Neutrophil (primary cell): ENCODE results near the gene LDLRAD2.
"Not testable (repeated sequence)": the region's sequence is repeated elsewhere in the genome, so short reads cannot be mapped to it uniquely, and the experiment has no call there.

Experiments used
- H3K27ac ChIP-seq: fragments of 200-600 bp; sonication (generic); 2 replicates; pipeline ENCODE4 v1.5.1; 2016; ENCODE audit warnings: mild to moderate bottlenecking, moderate library complexity
- H3K27me3 ChIP-seq: fragments of 200-600 bp; sonication (generic); 2 replicates; pipeline ENCODE4 v1.6.0; 2016; ENCODE audit warnings: mild to moderate bottlenecking
- H3K36me3 ChIP-seq: fragments of 200-600 bp; sonication (generic); 2 replicates; pipeline ENCODE4 v1.5.1; 2017
- H3K4me1 ChIP-seq, 2 experiments: fragments of 200-600 bp in 1 of 2; sonication (generic) in 1 of 2; 1 replicate in 1 of 2; 2 replicates in 1 of 2; pipeline versions ENCODE4 v1.5.1 to v1.6.1; 2013 to 2016; ENCODE audit warnings: low read depth in 1 of 2, low read length in 1 of 2, mild to moderate bottlenecking in 1 of 2, moderate library complexity in 1 of 2; ENCODE audit not compliant: control insufficient read depth in 1 of 2, insufficient read depth in 1 of 2
- H3K4me3 ChIP-seq, 2 experiments: fragments of 200-600 bp in 1 of 2; sonication (generic) in 1 of 2; 1 replicate in 1 of 2; 2 replicates in 1 of 2; pipeline ENCODE4 v1.5.1; 2013 to 2016; ENCODE audit warnings: low read depth in 1 of 2, low read length in 1 of 2, mild to moderate bottlenecking in 1 of 2, moderate library complexity in 1 of 2
- H3K9me3 ChIP-seq: fragments of 200-600 bp; sonication (generic); 2 replicates; pipeline ENCODE4 v1.5.1; 2016
- TF ChIP-seq, protein P1 (sequence below): fragments of 200-600 bp; sonication (generic); IDR thresholded peaks from 2 replicates; pipeline ENCODE4 v1.5.1; 2016; ENCODE audit warnings: antibody characterized with exemption

LDLRAD2 gene

DNA sequence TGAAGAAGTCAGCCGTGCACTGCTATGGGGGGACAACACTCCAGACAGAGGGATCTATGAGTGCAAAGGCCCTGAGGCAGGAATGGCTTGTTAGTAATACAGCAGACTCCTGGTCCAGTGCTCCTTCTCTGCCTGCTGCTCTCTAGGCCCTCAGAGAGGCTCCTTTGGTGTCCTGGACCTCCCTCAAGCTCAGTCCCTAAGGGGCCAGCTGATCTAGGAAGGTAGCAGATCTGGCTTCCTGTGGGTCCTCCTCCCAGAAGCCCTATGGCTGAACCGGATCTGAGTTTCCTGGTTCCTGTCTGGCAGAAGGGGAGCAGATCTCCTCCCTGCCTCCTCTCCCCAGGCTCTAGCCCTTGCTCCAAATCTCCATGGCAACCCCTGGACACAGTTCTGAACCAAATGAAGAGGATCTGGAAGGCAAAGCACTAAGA, at the start of gene LDLRAD2:
Gene LDLRAD2 (plus strand): TSS at position 391 of the 431 bp plus-strand sequence. CDS start 187 bp downstream, outside the sequence.
- Histone ChIP-seq H3K27ac (no peak within 1 kb of the TSS), H3K4me3 (no peak within 1 kb of the TSS), H3K4me1 (peaks cover 16 to 19% of the 10 kb centered on the region in 2 experiments), H3K27me3 (peaks cover 25% of the 10 kb centered on the region), H3K36me3 (no peaks in the 10 kb centered on the region), H3K9me3 (no peaks in the 10 kb centered on the region)
- TF ChIP-seq, protein P1, sequence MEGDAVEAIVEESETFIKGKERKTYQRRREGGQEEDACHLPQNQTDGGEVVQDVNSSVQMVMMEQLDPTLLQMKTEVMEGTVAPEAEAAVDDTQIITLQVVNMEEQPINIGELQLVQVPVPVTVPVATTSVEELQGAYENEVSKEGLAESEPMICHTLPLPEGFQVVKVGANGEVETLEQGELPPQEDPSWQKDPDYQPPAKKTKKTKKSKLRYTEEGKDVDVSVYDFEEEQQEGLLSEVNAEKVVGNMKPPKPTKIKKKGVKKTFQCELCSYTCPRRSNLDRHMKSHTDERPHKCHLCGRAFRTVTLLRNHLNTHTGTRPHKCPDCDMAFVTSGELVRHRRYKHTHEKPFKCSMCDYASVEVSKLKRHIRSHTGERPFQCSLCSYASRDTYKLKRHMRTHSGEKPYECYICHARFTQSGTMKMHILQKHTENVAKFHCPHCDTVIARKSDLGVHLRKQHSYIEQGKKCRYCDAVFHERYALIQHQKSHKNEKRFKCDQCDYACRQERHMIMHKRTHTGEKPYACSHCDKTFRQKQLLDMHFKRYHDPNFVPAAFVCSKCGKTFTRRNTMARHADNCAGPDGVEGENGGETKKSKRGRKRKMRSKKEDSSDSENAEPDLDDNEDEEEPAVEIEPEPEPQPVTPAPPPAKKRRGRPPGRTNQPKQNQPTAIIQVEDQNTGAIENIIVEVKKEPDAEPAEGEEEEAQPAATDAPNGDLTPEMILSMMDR = no peak

GRCh38 chr1:21763236-21763635, 48.8 kb upstream of the LDLRAD2 start:
- peak overlapping the region; percentile 31 for H3K27ac ChIP-seq
- H3K4me3 ChIP-seq = no peak overlapping the region
- H3K9me3 ChIP-seq = no peaks in the 10 kb centered on the region
- no peaks in the 10 kb centered on the region for H3K36me3 ChIP-seq
- H3K27me3 ChIP-seq = no peaks in the 10 kb centered on the region
- H3K4me1 ChIP-seq = peaks cover 52 to 66% of the 10 kb centered on the region in 2 experiments
- TF ChIP-seq, protein P1 = no peak

GRCh38 chr1:21763694-21764419, 48.2 kb upstream of the LDLRAD2 start:
- Histone ChIP-seq H3K27me3 (no peaks in the 10 kb centered on the region), H3K36me3 (no peaks in the 10 kb centered on the region), H3K4me3 (no peak overlapping the region), H3K9me3 (no peaks in the 10 kb centered on the region), H3K4me1 (peaks cover 58 to 72% of the 10 kb centered on the region in 2 experiments), H3K27ac (peak overlapping the region; percentile 31)
- TF ChIP-seq, protein P1 = no peak

DNA sequence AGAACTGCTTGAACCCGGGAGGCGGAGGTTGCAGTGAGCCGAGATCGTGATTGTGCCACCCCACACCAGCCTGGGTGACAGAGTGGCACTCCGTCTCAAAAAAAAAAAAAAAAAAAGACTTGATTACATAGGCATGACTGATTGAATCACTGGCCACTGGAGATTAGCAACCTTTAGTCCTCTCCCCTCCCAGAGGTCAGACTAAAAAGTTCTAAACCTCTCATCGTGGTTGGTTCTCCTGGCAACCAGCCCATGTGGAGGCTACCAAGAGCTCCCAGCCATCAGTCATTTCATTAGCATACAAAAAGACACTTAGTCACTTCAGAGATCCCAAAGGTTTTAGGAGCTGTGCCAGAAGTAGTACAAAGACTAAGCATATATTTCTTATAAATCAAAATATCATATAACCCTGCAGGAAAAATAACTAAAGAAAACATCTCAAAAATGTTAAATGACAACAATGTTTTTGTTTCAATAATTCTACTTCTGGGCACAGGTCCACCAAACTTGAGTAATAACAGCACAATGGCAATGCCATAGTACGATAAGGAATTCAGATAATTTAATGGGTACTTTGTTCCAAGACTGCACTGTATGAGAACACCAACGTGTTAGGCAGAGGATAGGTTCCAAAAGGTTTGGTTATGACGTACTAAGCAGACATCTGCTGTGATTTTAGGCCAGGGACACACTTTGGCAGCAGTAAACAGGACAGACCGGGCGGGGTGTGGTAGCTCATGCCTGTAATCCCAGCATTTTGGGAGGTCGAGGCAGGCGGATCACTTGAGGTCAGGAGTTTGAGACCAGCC, 47.2 kb upstream of the LDLRAD2 start:
- H3K27ac ChIP-seq = peak overlapping the region; percentile 3
- H3K4me1 ChIP-seq = peaks cover 68 to 81% of the 10 kb centered on the region in 2 experiments
- H3K36me3 ChIP-seq = no peaks in the 10 kb centered on the region
- TF ChIP-seq, protein P1 = no peak
- no peaks in the 10 kb centered on the region for H3K27me3 ChIP-seq
- no peaks in the 10 kb centered on the region for H3K9me3 ChIP-seq
- H3K4me3 ChIP-seq = no peak overlapping the region

DNA sequence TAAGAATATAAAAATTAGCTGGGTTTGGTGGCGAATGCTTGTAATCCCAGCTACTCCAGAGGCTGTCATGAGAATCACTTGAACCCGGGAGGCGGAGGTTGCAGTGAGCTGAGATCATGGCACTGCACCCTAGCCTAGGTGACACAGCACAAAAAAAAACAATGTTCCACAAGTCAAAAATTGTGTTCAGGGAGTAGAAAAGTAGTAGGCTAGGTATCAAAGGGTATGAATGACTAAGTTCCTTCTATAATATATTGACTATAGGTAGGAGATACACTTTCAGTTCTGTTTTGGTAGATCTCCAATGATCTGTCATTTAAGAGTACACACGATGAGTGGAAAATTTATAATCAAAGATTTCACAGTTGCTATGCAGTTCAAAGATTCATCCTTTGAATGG, 45.9 kb upstream of the LDLRAD2 start:
- Histone ChIP-seq H3K36me3 (no peaks in the 10 kb centered on the region), H3K9me3 (no peaks in the 10 kb centered on the region), H3K27ac (peak overlapping the region; percentile 89), H3K4me3 (no peak overlapping the region), H3K27me3 (no peaks in the 10 kb centered on the region), H3K4me1 (peaks cover 75 to 86% of the 10 kb centered on the region in 2 experiments)
- TF ChIP-seq, protein P1 = no peak

- peaks cover 80 to 90% of the 10 kb centered on the region in 2 experiments for H3K4me1 ChIP-seq
- not testable (repeated sequence) for H3K27me3 ChIP-seq, H3K36me3 ChIP-seq, H3K9me3 ChIP-seq
- peak overlapping the region; percentile 89 for H3K27ac ChIP-seq
- peak overlapping the region in 1 of 2 experiments; percentile 54 for H3K4me3 ChIP-seq
Measured at GRCh38 chr1:21767106-21767505, 45.0 kb upstream of the LDLRAD2 start.
